H9 (cell line): Measurements from ENCODE around the gene TREM1. TPM values are rescaled to one million over a fixed set of nuclear protein-coding genes. Genes with fewer than 3 reads are reported as not detected.

Source experiments
- DNase-seq: peaks from one replicate; pipeline ENCODE4 v3.0.0-alpha.2; 2017
- H2AFZ ChIP-seq: one replicate; pipeline ENCODE4 v1.6.1; 2013; ENCODE audit warnings: mild to moderate bottlenecking, low read length, control low read depth, moderate library complexity
- H2AK5ac ChIP-seq: 2 replicates; pipeline ENCODE4 v1.6.1; 2013; ENCODE audit warnings: low read length, control low read depth, mixed read lengths; ENCODE audit not compliant: insufficient read length
- H2BK120ac ChIP-seq: one replicate; pipeline ENCODE4 v1.6.1; 2013; ENCODE audit warnings: low read depth, mild to moderate bottlenecking, low read length, control low read depth, inconsistent platforms; ENCODE audit not compliant: poor library complexity, severe bottlenecking
- H2BK12ac ChIP-seq: 2 replicates; pipeline ENCODE4 v1.6.1; 2013; ENCODE audit warnings: low read length, control low read depth, mixed read lengths, low read depth; ENCODE audit not compliant: insufficient read length
- H2BK15ac ChIP-seq: 2 replicates; pipeline ENCODE4 v1.6.1; 2013; ENCODE audit warnings: low read depth, low read length, control low read depth
- H2BK20ac ChIP-seq: one replicate; pipeline ENCODE4 v1.6.1; 2013; ENCODE audit warnings: low read depth, mild to moderate bottlenecking, low read length, control low read depth, inconsistent platforms; ENCODE audit not compliant: poor library complexity, severe bottlenecking
- H2BK5ac ChIP-seq: 2 replicates; pipeline ENCODE4 v1.6.1; 2013; ENCODE audit warnings: low read length, control low read depth, mixed read lengths; ENCODE audit not compliant: insufficient read length
- H3K14ac ChIP-seq: 2 replicates; pipeline ENCODE4 v1.6.1; 2013; ENCODE audit warnings: low read length, control low read depth; ENCODE audit not compliant: insufficient read depth
- H3K18ac ChIP-seq: 2 replicates; pipeline ENCODE4 v1.6.1; 2013; ENCODE audit warnings: low read depth, mild to moderate bottlenecking, mixed read lengths, low read length, control low read depth; ENCODE audit not compliant: insufficient read length
- H3K23ac ChIP-seq: 2 replicates; pipeline ENCODE4 v1.6.1; 2013; ENCODE audit warnings: low read length, control low read depth, mixed read lengths, low read depth; ENCODE audit not compliant: insufficient read length
- H3K23me2 ChIP-seq: 2 replicates; pipeline ENCODE4 v1.6.1; 2013; ENCODE audit warnings: low read depth, mild to moderate bottlenecking, mixed read lengths, low read length, control low read depth; ENCODE audit not compliant: insufficient read length, poor library complexity, severe bottlenecking
- H3K27ac ChIP-seq: 2 replicates; pipeline ENCODE4 v1.5.1; 2013; ENCODE audit warnings: low read length, control low read depth, mixed read lengths, low read depth; ENCODE audit not compliant: insufficient read length
- H3K27me3 ChIP-seq: 2 replicates; pipeline ENCODE4 v1.6.1; 2013; ENCODE audit warnings: low read length, control low read depth, inconsistent platforms; ENCODE audit not compliant: insufficient read depth
- H3K4ac ChIP-seq: 2 replicates; pipeline ENCODE4 v1.6.1; 2013; ENCODE audit warnings: low read depth, mild to moderate bottlenecking, control low read depth, inconsistent platforms, low read length, moderate library complexity
- H3K4me1 ChIP-seq: 2 replicates; pipeline ENCODE4 v1.6.1; 2013; ENCODE audit warnings: low read length, control low read depth, inconsistent platforms; ENCODE audit not compliant: insufficient read depth
- H3K4me2 ChIP-seq: 2 replicates; pipeline ENCODE4 v1.6.1; 2013; ENCODE audit warnings: low read length, control low read depth, mixed read lengths; ENCODE audit not compliant: insufficient read length, insufficient read depth
- H3K56ac ChIP-seq: 2 replicates; pipeline ENCODE4 v1.6.1; 2013; ENCODE audit warnings: low read depth, mild to moderate bottlenecking, mixed read lengths, low read length, control low read depth; ENCODE audit not compliant: insufficient read length
- H3K79me1 ChIP-seq: 2 replicates; pipeline ENCODE4 v1.6.1; 2013; ENCODE audit warnings: low read depth, mild to moderate bottlenecking, moderate library complexity, low read length, control low read depth, inconsistent platforms; ENCODE audit not compliant: insufficient read depth, poor library complexity, severe bottlenecking
- H3K79me2 ChIP-seq: 2 replicates; pipeline ENCODE4 v1.6.1; 2013; ENCODE audit warnings: low read length, control low read depth, inconsistent platforms; ENCODE audit not compliant: insufficient read depth
- H3K9ac ChIP-seq: 2 replicates; pipeline ENCODE4 v1.6.1; 2013; ENCODE audit warnings: low read length, control low read depth, mixed read lengths; ENCODE audit not compliant: insufficient read length; ENCODE audit errors: extremely low read depth
- H3K9me3 ChIP-seq: one replicate; pipeline ENCODE4 v1.6.1; 2013; ENCODE audit warnings: low read depth, low read length, inconsistent platforms; ENCODE audit not compliant: control insufficient read depth
- H3T11ph ChIP-seq: one replicate; pipeline ENCODE4 v1.6.1; 2013; ENCODE audit warnings: mild to moderate bottlenecking, low read length, control low read depth, inconsistent platforms
- H4K20me1 ChIP-seq: one replicate; pipeline ENCODE4 v1.6.1; 2013; ENCODE audit not compliant: control insufficient read depth, insufficient read length, insufficient read depth
- H4K5ac ChIP-seq: 2 replicates; pipeline ENCODE4 v1.6.1; 2013; ENCODE audit warnings: low read depth, mild to moderate bottlenecking, mixed read lengths, low read length, control low read depth; ENCODE audit not compliant: insufficient read length
- H4K8ac ChIP-seq: replicated peaks from 2 replicates; pipeline ENCODE4 v1.6.1; 2013; ENCODE audit warnings: low read length, control low read depth, mixed read lengths, low read depth; ENCODE audit not compliant: insufficient read length
- H4K91ac ChIP-seq: 2 replicates; pipeline ENCODE4 v1.6.1; 2013; ENCODE audit warnings: low read depth, mild to moderate bottlenecking, moderate library complexity, mixed read lengths, low read length, control low read depth; ENCODE audit not compliant: insufficient read length
- H3K27ac Mint-ChIP-seq, 3 experiments: 2 replicates in 2 of 3; 3 replicates in 1 of 3; pipeline ENCODE4 v1.8.0; 2020 to 2021; ENCODE audit warnings: mixed read lengths in 3 of 3, mild to moderate bottlenecking in 1 of 3, moderate library complexity in 1 of 3
- H3K27me3 Mint-ChIP-seq: 2 replicates; pipeline ENCODE4 v1.8.0; 2021; ENCODE audit warnings: low read depth, mild to moderate bottlenecking, moderate library complexity, mixed read lengths
- H3K36me3 Mint-ChIP-seq, 3 experiments: 2 replicates in 2 of 3; 3 replicates in 1 of 3; pipeline ENCODE4 v1.8.0; 2020 to 2021; ENCODE audit warnings: low read depth in 3 of 3, mixed read lengths in 3 of 3; ENCODE audit not compliant: insufficient read depth in 1 of 3
- H3K4me1 Mint-ChIP-seq, 2 experiments: 2 replicates each; pipeline ENCODE4 v1.8.0; 2020; ENCODE audit warnings: mixed read lengths in 2 of 2
- H3K4me3 Mint-ChIP-seq, 2 experiments: 2 replicates in 1 of 2; 3 replicates in 1 of 2; pipeline ENCODE4 v1.8.0; 2020 to 2021; ENCODE audit warnings: mild to moderate bottlenecking in 2 of 2, mixed read lengths in 2 of 2, moderate library complexity in 1 of 2
- H3K9me3 Mint-ChIP-seq, 2 experiments: 2 replicates in 1 of 2; 3 replicates in 1 of 2; pipeline ENCODE4 v1.8.0; 2020; ENCODE audit warnings: mild to moderate bottlenecking in 2 of 2, mixed read lengths in 2 of 2, moderate library complexity in 1 of 2
- WGBS: extraction: QIAGEN DNeasy Blood & Tissue Kit; methylation state at CpG from one replicate; pipeline ENCODE4 v1.1.7; 2013; ENCODE audit warnings: missing lambda C conversion rate, low lambda C conversion rate, mixed read lengths; ENCODE audit not compliant: insufficient read length; ENCODE audit errors: extremely low coverage; 5-methylcytosine and 5-hydroxymethylcytosine counted together
- total RNA-seq: library from RNA; stranded (reverse); gene quantifications from 2 replicates; pipeline ENCODE4 v1.2.1, GENCODE V29; 2021
- TF ChIP-seq, protein P1 (sequence below): fragments of 200-600 bp; sonication (generic); conservative IDR thresholded peaks from 3 replicates; pipeline ENCODE4 v1.8.0; 2021; ENCODE audit warnings: antibody characterized with exemption, mild to moderate bottlenecking

The TREM1 gene
- total RNA-seq, 1 experiment from 2014 or later = not detected

DNA sequence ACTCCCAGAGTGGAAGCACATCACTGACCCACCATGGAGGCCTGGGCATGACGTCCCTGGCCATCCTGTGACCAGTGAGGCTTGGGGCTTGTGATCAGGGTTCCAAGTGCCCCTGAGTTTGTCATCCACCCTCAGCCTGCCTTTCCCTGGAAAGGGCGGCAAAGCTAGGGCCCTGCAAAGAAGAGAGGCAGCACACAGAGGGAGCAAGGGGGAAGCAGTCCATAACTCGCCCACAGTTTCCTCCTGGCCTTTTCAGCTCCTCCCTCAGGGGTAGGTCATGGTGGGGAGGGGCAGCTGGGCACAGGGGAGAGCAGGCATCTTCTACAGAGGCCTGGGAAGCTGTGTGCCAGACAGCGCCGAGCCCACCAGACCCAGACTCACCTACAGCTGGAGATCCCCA lies 48.8 kb upstream of the TREM1 start, which contains the start of gene NCR2:
Gene NCR2, plus strand, starts transcription at position 313 of the 400 bp plus-strand sequence. CDS start 269 bp downstream, outside the sequence.
- Histone ChIP-seq H3K14ac (no peak within 1 kb of the TSS), H2AFZ (no peak within 1 kb of the TSS)
- no CpG with 5 or more reads among the region's 5 CpGs for WGBS

More for the DNA sequence above, 48.8 kb upstream of the TREM1 start, which contains the start of gene NCR2:
- H3K27me3 ChIP-seq = no peaks in the 10 kb centered on the region
- Mint-ChIP-seq H3K9me3 (no peaks in the 10 kb centered on the region), H3K27me3 (peaks cover 9% of the 10 kb centered on the region), H3K27ac (no peak within 1 kb of the TSS; a peak in 1 of 7 replicates), H3K36me3 (no peaks in the 10 kb centered on the region), H3K4me3 (no peak within 1 kb of the TSS; a peak in 1 of 5 replicates), H3K4me1 (peaks cover 3 to 12% of the 10 kb centered on the region in 2 experiments; a peak in 3 of 4 replicates)
- no peaks in the 10 kb centered on the region for H3K4me1 ChIP-seq
- H4K8ac ChIP-seq = no peak within 1 kb of the TSS
- no peak within 1 kb of the TSS for H2AK5ac ChIP-seq
- TF ChIP-seq, protein P1, sequence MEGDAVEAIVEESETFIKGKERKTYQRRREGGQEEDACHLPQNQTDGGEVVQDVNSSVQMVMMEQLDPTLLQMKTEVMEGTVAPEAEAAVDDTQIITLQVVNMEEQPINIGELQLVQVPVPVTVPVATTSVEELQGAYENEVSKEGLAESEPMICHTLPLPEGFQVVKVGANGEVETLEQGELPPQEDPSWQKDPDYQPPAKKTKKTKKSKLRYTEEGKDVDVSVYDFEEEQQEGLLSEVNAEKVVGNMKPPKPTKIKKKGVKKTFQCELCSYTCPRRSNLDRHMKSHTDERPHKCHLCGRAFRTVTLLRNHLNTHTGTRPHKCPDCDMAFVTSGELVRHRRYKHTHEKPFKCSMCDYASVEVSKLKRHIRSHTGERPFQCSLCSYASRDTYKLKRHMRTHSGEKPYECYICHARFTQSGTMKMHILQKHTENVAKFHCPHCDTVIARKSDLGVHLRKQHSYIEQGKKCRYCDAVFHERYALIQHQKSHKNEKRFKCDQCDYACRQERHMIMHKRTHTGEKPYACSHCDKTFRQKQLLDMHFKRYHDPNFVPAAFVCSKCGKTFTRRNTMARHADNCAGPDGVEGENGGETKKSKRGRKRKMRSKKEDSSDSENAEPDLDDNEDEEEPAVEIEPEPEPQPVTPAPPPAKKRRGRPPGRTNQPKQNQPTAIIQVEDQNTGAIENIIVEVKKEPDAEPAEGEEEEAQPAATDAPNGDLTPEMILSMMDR = no peak
- H2BK15ac ChIP-seq = no peak within 1 kb of the TSS
- H3K23ac ChIP-seq = no peak within 1 kb of the TSS
- no peaks in the 10 kb centered on the region for H3K9me3 ChIP-seq
- no peak within 1 kb of the TSS for H3K9ac ChIP-seq
- H2BK120ac ChIP-seq = no peak within 1 kb of the TSS
- no peak within 1 kb of the TSS for H4K5ac ChIP-seq
- no peak within 1 kb of the TSS for H3K18ac ChIP-seq
- no peaks in the 10 kb centered on the region for H3K79me1 ChIP-seq
- no peaks in the 10 kb centered on the region for H3K23me2 ChIP-seq
- H2BK5ac ChIP-seq = no peak within 1 kb of the TSS
- H2BK20ac ChIP-seq = no peak within 1 kb of the TSS
- no peak within 1 kb of the TSS for H3T11ph ChIP-seq
- H3K27ac ChIP-seq = no peak within 1 kb of the TSS
- no peak within 1 kb of the TSS for H3K56ac ChIP-seq
- no peak within 1 kb of the TSS for H2BK12ac ChIP-seq
- DNase-seq = no peak
- no peaks in the 10 kb centered on the region for H4K20me1 ChIP-seq
- H3K79me2 ChIP-seq = no peaks in the 10 kb centered on the region
- no peak within 1 kb of the TSS for H4K91ac ChIP-seq
- H3K4me2 ChIP-seq = no peak within 1 kb of the TSS
- no peak within 1 kb of the TSS for H3K4ac ChIP-seq
